ENCODE measurements around the gene DDX6. TPM values are rescaled to one million over a fixed set of nuclear protein-coding genes. Genes with fewer than 3 reads are reported as not detected.
A peak's percentile ranks its signal among the peaks of the same experiment; 100 is the strongest.
"Not testable (repeated sequence)": the region's sequence is repeated elsewhere in the genome, so short reads cannot be mapped to it uniquely, and the experiment has no call there.

DDX6 gene
- polyA plus RNA-seq, 1 of the 3 experiments (the other 2 are of a cell fraction): 7.9 TPM

- CTCF ChIA-PET; H3K36me3 ChIP-seq (replicated peaks in 1 of 2; ENCODE audit: control insufficient read depth in 1 of 2, insufficient read depth in 2 of 2, low read length in 1 of 2); H3K27ac ChIP-seq (ENCODE audit: low read depth in 2 of 2, low read length in 1 of 2); H3K27me3 ChIP-seq (ENCODE audit: insufficient read depth); H3K4me3 ChIP-seq (ENCODE audit: low read depth in 2 of 2, low read length in 1 of 2); H3F3A ChIP-seq (replicated peaks; ENCODE audit: insufficient read depth); H3K4me1 ChIP-seq (ENCODE audit: control insufficient read depth in 1 of 2, insufficient read depth in 2 of 2, low read depth in 1 of 2, low read length in 1 of 2); H3K4me2 ChIP-seq; H3K9me3 ChIP-seq; H3K9me2 ChIP-seq; H2AFZ ChIP-seq (ENCODE audit: low read depth); H3K79me2 ChIP-seq (ENCODE audit: insufficient read depth); POLR2A ChIA-PET; H4K20me1 ChIP-seq (ENCODE audit: insufficient read depth); H3K9ac ChIP-seq; DNase-seq: not testable (repeated sequence)
- WGBS (ENCODE audit: low lambda C conversion rate): 84% methylated on average over 7 of the region's 7 CpGs
Observed at GRCh38 chr11:118718562-118718961, 72.4 kb downstream of the DDX6 start.

- DNase-seq; H3K79me2 ChIP-seq (ENCODE audit: insufficient read depth); H3K27ac ChIP-seq (ENCODE audit: low read depth in 2 of 2, low read length in 1 of 2); H3K4me2 ChIP-seq; H3F3A ChIP-seq (replicated peaks; ENCODE audit: insufficient read depth); H2AFZ ChIP-seq (ENCODE audit: low read depth); CTCF ChIA-PET; H3K9me3 ChIP-seq; H3K27me3 ChIP-seq (ENCODE audit: insufficient read depth); POLR2A ChIA-PET; H3K36me3 ChIP-seq (replicated peaks in 1 of 2; ENCODE audit: control insufficient read depth in 1 of 2, insufficient read depth in 2 of 2, low read length in 1 of 2); H3K4me1 ChIP-seq (ENCODE audit: control insufficient read depth in 1 of 2, insufficient read depth in 2 of 2, low read depth in 1 of 2, low read length in 1 of 2); H4K20me1 ChIP-seq (ENCODE audit: insufficient read depth); H3K4me3 ChIP-seq (ENCODE audit: low read depth in 2 of 2, low read length in 1 of 2); H3K9ac ChIP-seq; H3K9me2 ChIP-seq: not testable (repeated sequence)
- WGBS (ENCODE audit: low lambda C conversion rate): 74% methylated on average over 4 of the region's 4 CpGs
Observed at GRCh38 chr11:118717733-118718132, 73.2 kb downstream of the DDX6 start.

GRCh38 chr11:118717221-118717620 is 73.7 kb downstream of the DDX6 start:
- H3K4me1 ChIP-seq (ENCODE audit: control insufficient read depth in 1 of 2, insufficient read depth in 2 of 2, low read depth in 1 of 2, low read length in 1 of 2); H3K36me3 ChIP-seq (replicated peaks in 1 of 2; ENCODE audit: control insufficient read depth in 1 of 2, insufficient read depth in 2 of 2, low read length in 1 of 2); H4K20me1 ChIP-seq (ENCODE audit: insufficient read depth); H3K79me2 ChIP-seq (ENCODE audit: insufficient read depth); H3K9me2 ChIP-seq; H3F3A ChIP-seq (replicated peaks; ENCODE audit: insufficient read depth); CTCF ChIA-PET; H3K27ac ChIP-seq (ENCODE audit: low read depth in 2 of 2, low read length in 1 of 2); H3K27me3 ChIP-seq (ENCODE audit: insufficient read depth); H2AFZ ChIP-seq (ENCODE audit: low read depth); H3K4me2 ChIP-seq; POLR2A ChIA-PET; DNase-seq; H3K9me3 ChIP-seq; H3K4me3 ChIP-seq (ENCODE audit: low read depth in 2 of 2, low read length in 1 of 2); H3K9ac ChIP-seq: not testable (repeated sequence)
- 86% methylated on average over 6 of the region's 6 CpGs for WGBS (ENCODE audit: low lambda C conversion rate)

- no peaks in the 10 kb centered on the region for H3K36me3 ChIP-seq (replicated peaks in 1 of 2; ENCODE audit: control insufficient read depth in 1 of 2, insufficient read depth in 2 of 2, low read length in 1 of 2)
- H3F3A ChIP-seq (replicated peaks; ENCODE audit: insufficient read depth): no peaks in the 10 kb centered on the region
- no peak overlapping the region for H3K9ac ChIP-seq
- no peaks in the 10 kb centered on the region for H3K9me3 ChIP-seq
- H3K4me3 ChIP-seq (ENCODE audit: low read depth in 2 of 2, low read length in 1 of 2): no peak overlapping the region
- DNase-seq: no peak
- peak overlapping the region; percentile 60; the same call in 1 of the 2 replicates for H2AFZ ChIP-seq (ENCODE audit: low read depth)
- POLR2A ChIA-PET: no interaction called here
- no peak overlapping the region for H3K4me2 ChIP-seq
- H3K79me2 ChIP-seq (ENCODE audit: insufficient read depth): no peaks in the 10 kb centered on the region
- no peak for TF ChIP-seq RCOR1 (IDR thresholded peaks at IDR 0.05; ENCODE audit: low read length)
- TF ChIP-seq FOXJ3 (CRISPR knock-in tag; IDR thresholded peaks at IDR 0.05): no peak
- TF ChIP-seq FOSL2 (IDR thresholded peaks at IDR 0.05; ENCODE audit: borderline replicate concordance, low read depth): no peak
- TF ChIP-seq NRF1 (IDR thresholded peaks at IDR 0.05; ENCODE audit: low read depth, low read length): no peak
- TF ChIP-seq SIN3A (IDR thresholded peaks at IDR 0.05; ENCODE audit: borderline replicate concordance, low read depth, low read length): no peak
- no peak for TF ChIP-seq FOXM1 (IDR thresholded peaks at IDR 0.05; ENCODE audit: low read depth)
- no peaks in the 10 kb centered on the region for H3K9me2 ChIP-seq
- 94% methylated on average over 4 of the region's 4 CpGs for WGBS (ENCODE audit: low lambda C conversion rate)
- CTCF ChIA-PET: interaction anchor here (0.6 to 1.4 kb wide), 2 partner anchors 26 to 429 kb away, joined by 3 to 4 read pairs; no protein-coding TSS in a partner anchor
- no peaks in the 10 kb centered on the region for H4K20me1 ChIP-seq (ENCODE audit: insufficient read depth)
- H3K27me3 ChIP-seq (ENCODE audit: insufficient read depth): peaks cover 8% of the 10 kb centered on the region; the same call in 1 of the 2 replicates
- H3K4me1 ChIP-seq (ENCODE audit: control insufficient read depth in 1 of 2, insufficient read depth in 2 of 2, low read depth in 1 of 2, low read length in 1 of 2): no peaks in the 10 kb centered on the region; a peak in 1 of 4 replicates
- no peak overlapping the region for H3K27ac ChIP-seq (ENCODE audit: low read depth in 2 of 2, low read length in 1 of 2)
Observed at GRCh38 chr11:118715837-118716260, 75.1 kb downstream of the DDX6 start.
